ENCODE results near the gene ARPC2. TPM values are rescaled to one million over a fixed set of nuclear protein-coding genes. Genes with fewer than 3 reads are reported as not detected.

Gene ARPC2
- total and polyA plus RNA-seq, 10 donors = 262 to 554 (median 374) TPM

- DNase-seq = no peak
- peaks cover 2 to 80% (median 48%) of the 10 kb centered on the region in 6 donors for H3K36me3 ChIP-seq
- H3K9me3 ChIP-seq = no peaks in the 10 kb centered on the region
- H3K27me3 ChIP-seq (replicated peaks in 1 of 7) = no peaks in the 10 kb centered on the region
- WGBS, 5 donors = 76 to 82% (median 79%) methylated on average over 14 to 17 of the region's 17 CpGs
- TF ChIP-seq POLR2A (IDR thresholded peaks at IDR 0.05) (no peak), POLR2AphosphoS5 (IDR thresholded peaks at IDR 0.05) (peak in 1 of 3 donors; percentile 37), CTCF (IDR thresholded peaks at IDR 0.05 in 8 of 11, conservative IDR thresholded peaks at IDR 0.05 in 3 of 11) (no peak)
- H3K27ac ChIP-seq = peak overlapping the region in 7 of 8 donors; percentile 36 to 98 (median 96)
- intact Hi-C loops (cut with DNase I; ENCODE audit: low total_unique reads) = no loop called here
- peaks cover 48 to 61% (median 56%) of the 10 kb centered on the region in 6 donors for H3K4me1 ChIP-seq
- no peak overlapping the region for H3K4me3 ChIP-seq
Observed at GRCh38 chr2:218282173-218282991, 65.4 kb downstream of the ARPC2 start.

- 61 to 74% (median 63%) methylated on average over 13 to 16 of the region's 16 CpGs for WGBS, 5 donors
- intact Hi-C loops (cut with DNase I; ENCODE audit: low total_unique reads) = no loop called here
- Histone ChIP-seq H3K4me1 (peaks cover 66 to 80% (median 75%) of the 10 kb centered on the region in 6 donors), H3K36me3 (peaks cover 2 to 61% (median 29%) of the 10 kb centered on the region in 6 donors), H3K4me3 (peak overlapping the region in 1 of 8 donors; percentile 42), H3K27ac (peak overlapping the region; percentile 29 to 98 (median 96)), H3K27me3 (replicated peaks in 1 of 7) (no peaks in the 10 kb centered on the region), H3K9me3 (no peaks in the 10 kb centered on the region)
- TF ChIP-seq POLR2AphosphoS5 (IDR thresholded peaks at IDR 0.05) (peak; percentile 37 to 48 (median 43)), CTCF (IDR thresholded peaks at IDR 0.05 in 8 of 11, conservative IDR thresholded peaks at IDR 0.05 in 3 of 11) (no peak)
- DNase-seq = no peak
Observed at GRCh38 chr2:218284106-218284811, 67.3 kb downstream of the ARPC2 start.

GRCh38 chr2:218285604-218286003 lies 68.6 kb downstream of the ARPC2 start:
- Histone ChIP-seq H3K4me3 (peak overlapping the region in 2 of 8 donors; percentile 38 to 70), H3K9me3 (no peaks in the 10 kb centered on the region), H3K4me1 (peaks cover 79 to 93% (median 88%) of the 10 kb centered on the region in 6 donors), H3K36me3 (peaks cover 0 to 48% (median 16%) of the 10 kb centered on the region in 6 donors), H3K27ac (peak overlapping the region; percentile 85 to 98 (median 96)), H3K27me3 (replicated peaks in 1 of 7) (no peaks in the 10 kb centered on the region)
- intact Hi-C loops (cut with DNase I; ENCODE audit: low total_unique reads) = no loop called here
- DNase-seq = no peak
- TF ChIP-seq POLR2A (IDR thresholded peaks at IDR 0.05) (no peak), POLR2AphosphoS5 (IDR thresholded peaks at IDR 0.05) (peak; percentile 13 to 25 (median 21))
- 36 to 55% (median 39%) methylated on average over 5 to 6 of the region's 6 CpGs for WGBS, 5 donors

- Histone ChIP-seq H3K9me3 (no peaks in the 10 kb centered on the region), H3K4me1 (peaks cover 88 to 100% (median 97%) of the 10 kb centered on the region in 6 donors), H3K27ac (peak overlapping the region; percentile 85 to 98 (median 96)), H3K36me3 (peaks cover 0 to 35% (median 4%) of the 10 kb centered on the region in 6 donors), H3K4me3 (peak overlapping the region; percentile 15 to 70 (median 36)), H3K27me3 (replicated peaks in 1 of 7) (no peaks in the 10 kb centered on the region)
- TF ChIP-seq POLR2AphosphoS5 (IDR thresholded peaks at IDR 0.05) (peak; percentile 24 to 81 (median 78)), CTCF (IDR thresholded peaks at IDR 0.05 in 8 of 11, conservative IDR thresholded peaks at IDR 0.05 in 3 of 11) (peak in 1 of 11 experiments; percentile 3), POLR2A (IDR thresholded peaks at IDR 0.05) (peak in 1 of 3 donors; percentile 10)
- intact Hi-C loops (cut with DNase I; ENCODE audit: low total_unique reads) = no loop called here
- WGBS, 5 donors = 1 to 6% (median 2%) methylated on average over 10 to 11 of the region's 11 CpGs
- DNase-seq = peak; percentile 91
Observed at GRCh38 chr2:218286570-218287459, 69.8 kb downstream of the ARPC2 start.
